Right renal cortex interstitium (tissue), 3 donors: ENCODE results near the gene LDOC1. TPM values are rescaled to one million over a fixed set of nuclear protein-coding genes. Genes with fewer than 3 reads are reported as not detected.
A peak's percentile ranks its signal among the peaks of the same experiment; 100 is the strongest.
"Not testable (repeated sequence)": the region's sequence is repeated elsewhere in the genome, so short reads cannot be mapped to it uniquely, and the experiment has no call there.

Source experiments
- DNase-seq, 3 donors: peaks; one replicate each; pipeline ENCODE4 v3.0.0-alpha.2; 2013; ENCODE audit warnings: low read depth in 3 of 3, low spot score in 2 of 3
- polyA plus RNA-seq, 3 donors: library from polyadenylated mRNA; unstranded; fragments of 120-200 nt; gene quantifications; one replicate each; pipeline ENCODE4 v1.2.1, GENCODE V29; 2013; ENCODE audit not compliant: insufficient read length in 3 of 3

The LDOC1 gene
- 10 to 100 TPM; 64.7 to 70.6 (median 64.9) TPM for polyA plus RNA-seq

GRCh38 chrX:141176586-141177451, at the start of gene LDOC1:
TSS of gene LDOC1 (minus strand) at chrX:141177129. CDS start at chrX:141177021, 108 bp downstream.
- DNase-seq: peak; percentile 2 to 53 (median 39)

- DNase-seq: no peak
Measured at GRCh38 chrX:141221611-141222010, 44.7 kb upstream of the LDOC1 start.

GRCh38 chrX:141220342-141221008, 43.5 kb upstream of the LDOC1 start:
- no peak for DNase-seq

GRCh38 chrX:141214196-141214595, 37.3 kb upstream of the LDOC1 start:
- no peak for DNase-seq

DNA sequence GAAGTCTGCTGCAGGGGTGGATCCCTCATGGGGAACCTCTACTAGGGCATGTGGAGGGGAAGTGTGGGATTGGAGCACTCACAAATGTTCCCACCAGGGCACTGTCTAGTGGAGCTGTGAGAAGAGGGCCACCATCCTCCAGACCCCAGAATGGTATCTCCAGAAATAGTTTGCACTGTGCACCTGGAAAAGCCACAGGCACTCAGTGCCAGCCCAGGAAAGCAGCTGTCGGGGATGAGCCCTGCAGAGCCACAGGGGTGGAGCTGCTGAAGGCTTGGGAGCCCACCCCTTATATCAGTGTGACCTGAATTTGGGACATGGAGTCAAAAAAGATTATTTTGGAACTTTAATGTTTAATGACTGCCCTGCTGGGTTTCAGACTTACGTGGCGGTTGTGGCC, 25.0 kb upstream of the LDOC1 start:
- DNase-seq: no peak

DNA sequence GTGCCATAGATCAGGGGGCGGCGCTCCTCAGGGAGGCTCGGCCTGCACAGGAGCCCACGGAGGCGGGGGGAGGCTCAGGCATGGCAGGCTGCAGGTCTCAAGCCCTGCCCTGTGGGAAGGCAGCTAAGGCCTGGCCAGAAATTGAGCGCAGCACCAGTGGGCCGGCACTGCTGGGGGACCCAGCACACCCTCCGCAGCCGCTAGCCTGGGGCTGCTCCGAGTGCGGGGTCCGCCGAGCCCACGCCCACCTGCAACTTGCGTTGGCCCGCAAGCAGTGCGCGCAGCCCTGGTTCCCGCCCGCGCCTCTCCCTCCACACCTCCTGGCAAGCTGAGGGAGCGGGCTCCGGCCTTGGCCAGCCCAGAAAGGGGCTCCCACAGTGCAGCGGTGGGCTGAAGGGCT, 11.6 kb upstream of the LDOC1 start:
- not testable (repeated sequence) for DNase-seq

DNA sequence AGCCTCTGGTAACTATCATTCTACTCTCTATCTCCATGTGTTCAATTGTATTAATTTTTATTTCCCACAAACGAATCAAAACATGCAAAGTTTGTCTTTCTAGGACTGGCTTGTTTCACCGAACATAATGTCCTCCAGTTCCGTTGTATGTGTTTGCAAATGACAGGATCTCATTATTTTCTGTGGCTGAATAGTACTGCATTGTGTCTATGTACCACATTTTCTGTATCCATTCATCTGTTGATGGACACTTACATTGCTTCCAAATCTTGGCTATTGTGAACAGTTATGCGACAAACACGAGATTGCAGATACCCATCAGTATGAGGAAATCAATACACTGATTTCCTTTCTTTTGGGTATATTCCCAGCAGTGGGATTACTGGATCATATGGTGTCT, 8.4 kb upstream of the LDOC1 start:
- no peak for DNase-seq

- DNase-seq: no peak
Measured at GRCh38 chrX:141183000-141183399, 6.1 kb upstream of the LDOC1 start.

DNA sequence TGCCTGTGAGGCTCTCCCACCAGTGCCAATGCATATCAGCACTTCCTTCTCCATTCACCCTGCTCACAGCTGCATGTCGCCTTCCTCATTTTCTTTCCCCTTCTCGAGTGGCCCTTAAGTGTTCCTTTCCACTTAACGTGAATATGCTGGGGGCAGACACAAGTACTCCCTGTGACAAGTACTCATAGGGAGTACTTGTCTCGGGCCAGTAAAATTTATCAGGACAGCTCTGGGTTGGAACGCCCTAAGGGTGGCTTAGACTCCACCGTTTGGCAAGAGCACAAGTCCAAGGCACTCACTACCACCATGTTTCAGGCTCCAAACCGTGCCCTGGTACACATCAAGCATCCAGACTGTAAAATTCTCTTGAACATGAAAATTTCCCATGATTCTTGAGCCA, 3.9 kb upstream of the LDOC1 start:
- no peak for DNase-seq

GRCh38 chrX:141175786-141176185, 1.1 kb downstream of the LDOC1 start:
- DNase-seq: no peak

DNA sequence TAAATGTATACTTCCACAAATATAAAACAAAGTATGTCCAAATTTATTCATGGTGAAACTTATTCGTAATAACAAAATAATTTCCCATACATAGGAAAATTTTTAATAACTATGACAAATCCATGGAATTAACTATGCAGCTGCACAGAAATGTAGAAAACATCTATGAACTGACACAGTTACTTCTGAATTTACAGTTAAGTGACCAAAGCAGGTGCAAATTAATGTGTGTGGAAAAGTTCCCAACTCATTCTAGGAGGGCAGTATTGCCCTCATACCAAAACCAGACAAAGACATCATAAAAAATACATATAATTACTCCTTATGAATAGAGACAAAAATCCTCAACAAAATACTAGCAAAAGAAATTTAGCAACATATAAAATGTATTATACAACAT, 12.5 kb downstream of the LDOC1 start:
- no peak for DNase-seq

DNA sequence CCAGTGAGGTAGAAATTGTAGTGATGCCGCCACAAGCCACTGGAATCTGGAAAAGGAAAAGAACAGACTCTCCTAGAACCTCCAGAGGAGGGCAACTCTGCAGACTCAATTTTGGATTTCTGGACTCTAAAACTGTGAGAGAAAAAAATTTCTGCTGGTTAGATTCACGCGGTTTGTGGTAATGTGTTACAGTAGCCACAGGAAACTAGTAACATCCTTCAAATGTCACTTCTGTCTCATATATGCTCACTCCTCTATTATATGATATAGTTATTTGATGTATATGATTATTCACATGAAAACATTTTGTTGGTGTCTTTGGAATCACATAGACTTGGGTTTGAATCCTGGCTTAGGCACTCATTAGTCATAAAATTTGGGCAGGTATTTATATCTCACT, 18.8 kb downstream of the LDOC1 start:
- DNase-seq: no peak

GRCh38 chrX:141155231-141155630, 21.7 kb downstream of the LDOC1 start:
- not testable (repeated sequence) for DNase-seq

- no peak for DNase-seq
Measured at GRCh38 chrX:141142946-141143345, 34.0 kb downstream of the LDOC1 start.

- DNase-seq: no peak
Measured at GRCh38 chrX:141133272-141133671, 43.7 kb downstream of the LDOC1 start.

DNA sequence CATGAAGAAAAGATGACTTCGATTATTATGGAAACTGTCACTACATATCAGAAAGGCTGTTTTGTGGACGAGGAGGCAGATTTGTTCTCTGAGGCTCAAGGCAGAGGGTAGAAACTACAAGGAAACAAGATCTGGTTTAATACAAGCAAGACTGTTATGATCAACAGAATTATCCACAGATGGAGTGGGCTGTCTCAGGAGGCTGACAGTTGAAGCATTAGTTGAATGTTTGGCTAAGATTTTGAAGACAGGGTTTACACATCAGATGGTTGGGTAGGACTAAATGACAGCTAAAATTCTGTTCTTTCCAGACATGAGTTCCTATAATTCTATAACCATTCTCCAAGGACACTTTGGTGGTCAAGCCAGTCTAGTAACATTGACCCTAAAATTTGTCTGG, 49.8 kb downstream of the LDOC1 start:
- no peak for DNase-seq

Other genes starting within 250 kb of the LDOC1 start
- not detected for gene SPANXB1, start 174.5 kb downstream of the LDOC1 start, polyA plus RNA-seq
- not detected for gene SPANXC, start 65.4 kb upstream of the LDOC1 start, polyA plus RNA-seq